Right lobe of liver (tissue), 6 donors: ENCODE results near the gene NOS1. TPM values are rescaled to one million over a fixed set of nuclear protein-coding genes. Genes with fewer than 3 reads are reported as not detected.

Experiments used
- ATAC-seq, 4 donors: fragments of 200-7000 bp; cut with Tn5 transposase; one replicate each; pipeline ENCODE4 v1.9.1; 2020; ENCODE audit warnings: mild to moderate bottlenecking in 4 of 4, moderate library complexity in 4 of 4
- DNase-seq, 3 donors: peaks; one replicate each; pipeline ENCODE4 v3.0.0-alpha.2; 2020
- H3K27ac ChIP-seq, 3 donors: fragments of 200-600 bp; one replicate each; pipeline ENCODE4 v1.8.0; 2022
- H3K27me3 ChIP-seq, 2 donors: fragments of 200-600 bp; one replicate each; pipeline ENCODE4 v1.8.0; 2022
- H3K36me3 ChIP-seq, 4 donors: fragments of 200-600 bp; sonication (generic) in 1 of 4; one replicate each; pipeline versions ENCODE4 v1.5.1 to v1.8.0; 2017 to 2022; ENCODE audit warnings: control low read depth in 1 of 4
- H3K4me1 ChIP-seq, 4 donors: fragments of 200-600 bp; sonication (generic) in 1 of 4; one replicate each; pipeline versions ENCODE4 v1.5.1 to v1.8.0; 2017 to 2022; ENCODE audit warnings: control low read depth in 1 of 4
- H3K4me3 ChIP-seq, 3 donors: fragments of 200-600 bp; one replicate each; pipeline ENCODE4 v1.8.0; 2022
- H3K9me3 ChIP-seq, 4 donors: fragments of 200-600 bp; sonication (generic) in 1 of 4; one replicate each; pipeline versions ENCODE4 v1.5.1 to v1.8.0; 2017 to 2022; ENCODE audit warnings: control low read depth in 1 of 4
- CTCF ChIP-seq, 4 donors: fragments of 200-600 bp in 3 of 4; fragments of 450-650 bp in 1 of 4; IDR thresholded peaks; one replicate each; pipeline versions ENCODE4 v1.5.1 to v1.8.0; 2016 to 2022; ENCODE audit warnings: antibody characterized with exemption in 4 of 4, mild to moderate bottlenecking in 2 of 4
- POLR2A ChIP-seq: fragments of 450-650 bp; IDR thresholded peaks from one replicate; pipeline ENCODE4 v1.6.1; 2017; ENCODE audit warnings: antibody characterized with exemption, mild to moderate bottlenecking
- WGBS: methylation state at CpG from one replicate; pipeline ENCODE4 v1.1.6; 2018; ENCODE audit warnings: low coverage, low lambda C conversion rate; ENCODE audit not compliant: insufficient coverage; ENCODE audit errors: missing lambda C conversion rate; 5-methylcytosine and 5-hydroxymethylcytosine counted together
- intact Hi-C, 2 donors: fragments of 100-400 bp; cut with DNase I; formaldehyde crosslinking; loops; one replicate each; pipeline versions ENCODE4 v1.11.2 to v1.14.1; 2022
- total RNA-seq, 6 experiments: library from RNA; depleted of rRNA in 2 of 6; stranded (reverse); fragments of >200 nt in 2 of 6; fragmentation: NEBNext Ultra II Directional in 3 of 6; extraction: Animal tissue kit (Norgen Biotek cat#: 25700) in 3 of 6; gene quantifications; one replicate each; pipeline versions ENCODE4 v1.1.0 to v1.2.4, GENCODE V29; 2016 to 2023
- donor health status: DM: no; HTN: yes; CAD: no.
- donor health status: DM: no; HTN: no; CAD: no.
- donor health status: DM: no; HTN: no; CAD: no.
- donor health status: DM: no; HTN: yes; CAD: no.
- donor health status: DM: no; HTN: yes; CAD: no.

The NOS1 gene
- total RNA-seq, 6 experiments from 2014 or later = under 0.01 to 0.12 (median 0.05) TPM

GRCh38 chr12:117180758-117181467 lies 180.5 kb downstream of the NOS1 start:
- H3K27ac ChIP-seq = no peak overlapping the region
- H3K36me3 ChIP-seq = peaks cover 0 to 67% (median 24%) of the 10 kb centered on the region in 4 donors
- ATAC-seq (no peak), DNase-seq (no peak)
- H3K4me3 ChIP-seq = no peak overlapping the region
- TF ChIP-seq CTCF (IDR thresholded peaks at IDR 0.05) = no peak
- TF ChIP-seq POLR2A = no peak
- intact Hi-C loops = no loop called here
- no peaks in the 10 kb centered on the region for H3K4me1 ChIP-seq
- H3K27me3 ChIP-seq = no peaks in the 10 kb centered on the region
- 97% methylated on average over 4 of the region's 4 CpGs for WGBS
- no peaks in the 10 kb centered on the region for H3K9me3 ChIP-seq

DNA sequence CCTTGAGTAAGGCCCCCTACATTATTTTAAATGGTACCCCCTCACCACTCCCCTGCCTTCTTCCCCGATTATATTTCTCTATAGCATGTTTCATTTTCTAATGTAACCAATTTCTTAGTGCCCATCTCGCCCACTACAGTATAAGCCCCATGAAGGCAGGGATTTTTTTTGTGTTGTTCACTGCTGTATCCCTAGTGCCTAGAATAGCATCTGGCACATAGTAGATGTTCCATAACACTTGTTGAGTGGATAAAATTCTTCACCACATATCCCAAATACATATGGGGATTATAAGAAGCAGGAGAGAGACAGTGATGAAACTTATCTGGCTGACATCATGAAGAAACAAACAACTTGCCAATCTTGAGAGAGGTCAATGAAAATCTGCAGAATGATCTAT lies 182.7 kb downstream of the NOS1 start:
- Histone ChIP-seq H3K4me1 (no peaks in the 10 kb centered on the region), H3K36me3 (peaks cover 0 to 70% (median 31%) of the 10 kb centered on the region in 4 donors), H3K9me3 (no peaks in the 10 kb centered on the region), H3K27me3 (no peaks in the 10 kb centered on the region), H3K4me3 (no peak overlapping the region), H3K27ac (no peak overlapping the region)
- TF ChIP-seq CTCF (IDR thresholded peaks at IDR 0.05) = no peak
- no peak for TF ChIP-seq POLR2A
- WGBS = 100% methylated on average over 2 of the region's 2 CpGs
- DNase-seq (no peak), ATAC-seq (no peak)
- intact Hi-C loops = no loop called here

- WGBS = 95% methylated on average over 10 of the region's 10 CpGs
- peaks cover 0 to 71% (median 33%) of the 10 kb centered on the region in 4 donors for H3K36me3 ChIP-seq
Observed at GRCh38 chr12:117178301-117178700, 183.1 kb downstream of the NOS1 start.

GRCh38 chr12:117172168-117172567 lies 189.3 kb downstream of the NOS1 start:
- 95% methylated on average over 3 of the region's 3 CpGs for WGBS
- H3K36me3 ChIP-seq = peaks cover 0 to 78% (median 27%) of the 10 kb centered on the region in 4 donors
- no peak for TF ChIP-seq CTCF (IDR thresholded peaks at IDR 0.05)
- no peak for TF ChIP-seq POLR2A
- ATAC-seq (peak; percentile 54 to 82 (median 66)), DNase-seq (no peak)
- H3K9me3 ChIP-seq = no peaks in the 10 kb centered on the region
- no peaks in the 10 kb centered on the region for H3K27me3 ChIP-seq
- peaks cover 0 to 16% (median 7%) of the 10 kb centered on the region in 4 donors for H3K4me1 ChIP-seq
- intact Hi-C loops = no loop called here
- H3K4me3 ChIP-seq = no peak overlapping the region
- peak overlapping the region; percentile 80 to 86 (median 82) for H3K27ac ChIP-seq

More at GRCh38 chr12:117178301-117178700, 183.1 kb downstream of the NOS1 start:
- Histone ChIP-seq H3K27me3 (no peaks in the 10 kb centered on the region), H3K27ac (no peak overlapping the region), H3K4me1 (no peaks in the 10 kb centered on the region), H3K9me3 (no peaks in the 10 kb centered on the region), H3K4me3 (no peak overlapping the region)
- DNase-seq (no peak), ATAC-seq (no peak)
- intact Hi-C loops = no loop called here
- TF ChIP-seq CTCF (IDR thresholded peaks at IDR 0.05) = no peak
- no peak for TF ChIP-seq POLR2A
